GOT3 (cell line): ENCODE measurements around the gene STXBP6.

Experiments used
- DNase-seq: peaks from one replicate; lab custom pipeline; 2025; ENCODE audit warnings: mixed read lengths; lab: John Stamatoyannopoulos, UW

STXBP6 gene

DNA sequence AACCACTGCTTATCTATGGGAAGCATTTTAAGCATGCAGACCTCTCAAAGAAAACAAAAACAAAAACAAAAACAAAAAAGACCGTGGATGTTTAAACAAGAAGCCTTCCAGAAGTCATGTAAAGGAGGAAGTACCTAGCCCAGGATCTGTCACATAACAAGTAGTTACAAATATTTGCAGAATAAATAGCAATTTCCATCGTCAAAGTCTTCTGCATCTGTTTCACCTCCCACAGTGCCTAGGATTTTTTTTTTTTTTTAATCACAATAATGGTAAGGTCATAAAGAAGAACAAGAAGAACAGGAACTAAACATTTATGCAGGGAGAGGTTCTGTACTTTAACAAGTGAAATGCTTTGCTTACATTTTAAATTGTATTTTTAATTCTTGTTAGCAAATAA, 2.4 kb upstream of the STXBP6 start:
- no peak for DNase-seq

DNA sequence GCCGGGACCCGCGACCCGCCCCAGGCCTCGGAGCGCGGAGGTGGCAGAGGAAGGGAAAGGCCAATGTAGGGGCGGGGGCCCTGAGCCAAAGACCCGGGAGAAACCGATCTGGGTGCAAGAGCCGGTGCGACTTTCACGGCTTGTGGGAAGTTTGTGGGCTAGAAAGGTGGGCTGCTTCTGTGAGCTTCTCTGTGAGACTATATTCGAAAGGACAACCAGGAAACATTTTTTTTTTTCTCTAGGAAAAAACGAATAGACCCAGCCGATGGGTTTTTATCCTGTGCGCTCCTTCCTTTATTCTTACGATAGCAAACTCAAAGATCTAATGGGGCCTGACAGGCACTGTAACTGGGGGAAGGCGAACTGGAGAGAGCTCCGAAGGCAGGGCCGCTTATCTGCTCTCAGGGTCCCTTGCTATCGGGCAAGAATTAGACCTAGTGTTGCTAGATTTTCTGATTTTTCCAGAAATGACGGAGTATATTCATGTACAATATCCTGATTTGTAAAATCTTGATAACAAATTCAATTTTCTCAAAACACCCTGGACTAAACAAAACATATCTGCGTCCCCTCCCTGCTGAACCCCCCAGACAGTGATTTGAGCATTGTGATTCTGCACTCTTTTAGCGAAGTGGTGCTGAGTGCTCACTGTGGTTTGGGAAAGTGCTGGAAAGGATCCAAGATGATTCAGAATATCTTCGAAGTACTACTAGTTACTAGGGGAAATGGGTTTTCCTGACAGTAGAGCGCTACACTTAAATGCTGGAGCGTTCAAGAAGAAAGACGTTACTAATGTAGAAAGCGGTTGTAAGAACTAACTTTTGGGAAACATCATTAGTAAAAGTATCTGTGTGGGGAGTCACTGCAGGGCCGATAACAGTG, 563 bp upstream of the STXBP6 start:
- no peak for DNase-seq

DNA sequence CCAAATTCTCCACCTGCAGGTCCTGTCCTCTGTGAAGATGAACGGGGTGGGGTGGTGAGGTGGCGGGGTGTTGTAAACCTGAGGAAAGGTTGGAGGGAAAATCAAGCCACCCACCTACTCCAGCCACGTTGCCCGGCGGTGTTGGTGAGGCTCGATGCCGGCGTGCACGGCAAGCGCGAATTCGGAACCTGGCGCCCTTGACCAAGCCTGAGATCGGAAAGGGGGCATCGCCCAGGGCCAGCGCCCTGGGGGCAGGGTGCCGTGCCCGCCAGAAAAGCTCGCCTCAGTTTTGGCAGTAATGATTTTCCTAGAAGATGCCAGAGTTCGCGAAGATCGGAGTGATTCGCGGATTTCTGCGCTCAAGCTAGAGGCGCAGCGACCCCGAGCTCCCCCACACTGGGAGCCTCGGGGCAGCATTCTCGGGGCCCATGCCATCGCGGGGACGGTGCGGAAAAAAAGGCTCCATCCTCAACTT, 817 bp downstream of the STXBP6 start:
- DNase-seq, result no peak

DNA sequence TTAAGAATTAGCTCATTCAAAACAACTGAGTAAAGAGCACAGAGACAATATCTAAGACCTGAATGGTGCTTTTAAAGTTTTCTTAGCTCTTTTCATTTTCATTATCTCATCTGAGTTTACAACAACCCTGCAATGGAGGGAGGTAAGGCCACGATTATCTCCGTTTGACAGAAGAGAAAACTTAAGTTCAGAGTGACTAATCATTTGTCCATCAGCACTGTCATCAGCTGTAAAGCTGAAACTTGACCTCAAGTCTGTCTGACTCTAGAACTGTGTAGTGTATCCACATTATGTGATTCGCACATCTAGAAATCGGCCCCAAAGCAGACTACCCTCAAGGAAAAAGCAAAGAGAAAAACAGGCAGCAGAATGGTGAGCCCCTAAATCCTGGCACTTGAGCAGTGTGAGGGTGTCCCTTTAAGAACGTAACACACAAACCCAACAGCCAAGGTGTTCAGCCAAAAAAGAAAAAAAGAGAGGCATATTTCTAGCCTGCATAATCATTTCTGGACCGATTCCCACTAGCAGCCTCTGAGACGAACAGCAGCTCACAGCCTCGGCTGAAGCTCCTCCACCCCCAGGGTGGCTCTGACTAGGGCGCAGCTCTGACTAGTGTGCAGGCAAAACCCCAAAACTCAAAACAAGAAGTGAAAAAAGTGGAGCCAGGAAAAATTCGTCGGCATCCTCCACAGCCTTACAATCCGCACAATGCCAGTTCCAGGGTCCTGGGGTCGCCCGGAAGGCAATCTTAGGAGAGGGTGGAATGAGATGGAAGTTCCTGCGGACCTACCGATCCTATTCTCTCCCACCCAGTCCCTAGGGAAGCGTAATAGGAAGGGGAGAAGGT, 1.6 kb downstream of the STXBP6 start:
- no peak for DNase-seq

DNA sequence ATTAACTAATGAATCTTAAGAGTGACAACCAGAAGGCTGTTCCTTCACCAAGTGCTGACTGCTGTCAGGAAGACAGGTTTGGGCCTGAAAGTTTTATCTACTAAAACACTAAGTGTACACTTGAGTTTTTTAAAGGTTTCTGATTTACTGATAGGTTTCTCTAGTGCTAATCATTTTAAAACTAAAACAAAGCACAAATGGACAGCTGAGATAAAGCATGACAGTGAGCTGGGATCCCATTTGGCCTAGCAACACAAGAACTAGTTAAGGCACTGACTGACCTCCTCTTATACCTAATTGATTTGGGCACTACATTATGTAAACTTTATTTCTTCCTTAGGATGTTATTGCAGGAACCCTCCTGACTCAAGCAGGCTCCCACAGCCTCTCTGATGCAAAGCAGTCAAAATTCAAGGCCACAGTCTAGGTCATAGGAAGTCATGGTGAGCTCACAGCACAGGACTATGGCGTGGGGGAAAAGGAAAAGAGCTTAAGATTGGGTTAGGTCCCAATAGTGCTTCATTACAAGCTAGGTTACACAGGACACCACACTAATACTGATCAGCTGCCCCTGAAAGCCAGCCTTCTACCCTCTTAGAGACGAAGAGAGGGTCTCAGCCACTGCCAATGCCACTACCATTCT, 3.5 kb downstream of the STXBP6 start:
- DNase-seq, result no peak

DNA sequence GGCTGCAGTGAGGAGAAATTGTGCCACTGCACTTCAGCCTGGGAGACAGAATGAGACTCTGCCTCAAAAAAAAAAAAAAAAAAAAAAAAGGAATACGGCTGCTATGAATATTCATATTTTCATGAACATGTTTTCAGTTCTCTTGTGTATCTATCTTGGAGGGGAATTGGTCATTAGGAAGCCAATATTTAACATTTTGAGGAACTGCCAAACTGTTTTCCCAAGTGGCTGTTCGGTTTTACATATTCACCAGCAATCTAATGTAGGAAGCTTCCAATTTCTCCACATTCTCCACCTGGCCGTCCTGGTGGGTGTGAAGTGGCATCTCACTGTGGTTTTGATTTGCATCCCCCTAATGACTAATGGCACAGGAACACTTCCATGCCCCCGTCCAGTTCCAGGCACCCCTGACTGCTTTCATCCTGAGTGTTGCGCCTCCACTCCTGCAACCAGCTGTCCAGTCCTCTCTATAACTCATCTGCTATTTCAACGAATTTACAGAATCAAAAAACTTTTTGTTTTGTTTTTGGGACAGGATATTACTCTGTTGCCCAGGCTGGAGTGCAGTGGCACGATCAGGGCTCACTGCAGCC, 5.7 kb downstream of the STXBP6 start:
- no peak for DNase-seq

DNA sequence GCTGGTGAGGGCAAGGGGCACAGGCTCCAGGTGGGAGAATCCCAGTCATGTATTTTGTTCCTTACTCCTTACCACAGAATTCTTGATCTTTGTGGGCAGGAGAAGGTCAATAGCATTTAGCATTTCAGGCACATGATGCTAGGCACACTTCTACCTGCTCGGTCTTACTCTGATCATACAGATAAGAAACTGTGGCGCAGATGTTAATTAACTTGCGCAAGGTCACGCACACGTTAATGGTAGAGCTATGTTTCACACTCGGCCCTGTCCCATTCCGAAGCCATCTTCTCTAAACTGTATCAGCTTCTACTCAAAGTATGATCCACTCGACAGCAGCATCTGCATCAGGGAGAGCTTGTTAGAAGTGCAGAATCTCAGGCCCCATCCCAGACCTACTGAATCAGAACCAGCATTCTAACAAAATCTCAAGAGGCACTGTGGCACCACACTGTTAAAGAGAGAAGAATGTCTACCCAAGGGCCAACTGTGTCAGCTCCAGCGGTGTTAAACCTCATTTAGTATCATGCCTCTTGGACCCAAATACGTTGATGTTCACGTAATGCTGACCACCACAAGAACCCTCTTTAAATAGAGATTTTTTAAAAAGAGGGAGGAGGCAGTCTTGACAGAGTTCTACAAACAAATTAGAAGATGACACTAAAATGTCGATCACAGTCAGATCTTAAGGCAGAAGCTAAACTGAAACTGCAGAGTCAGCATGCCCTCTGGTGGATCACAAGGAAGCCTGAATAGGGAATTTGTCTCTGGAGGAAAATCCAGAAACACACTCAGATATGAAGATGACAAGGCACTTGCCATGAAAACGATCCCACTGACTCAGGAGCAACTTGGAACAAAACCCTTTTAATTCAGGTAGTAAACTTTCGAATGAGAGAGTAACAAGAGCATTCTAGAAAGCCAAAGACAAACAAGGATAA, 7.3 kb downstream of the STXBP6 start:
- no peak for DNase-seq

DNA sequence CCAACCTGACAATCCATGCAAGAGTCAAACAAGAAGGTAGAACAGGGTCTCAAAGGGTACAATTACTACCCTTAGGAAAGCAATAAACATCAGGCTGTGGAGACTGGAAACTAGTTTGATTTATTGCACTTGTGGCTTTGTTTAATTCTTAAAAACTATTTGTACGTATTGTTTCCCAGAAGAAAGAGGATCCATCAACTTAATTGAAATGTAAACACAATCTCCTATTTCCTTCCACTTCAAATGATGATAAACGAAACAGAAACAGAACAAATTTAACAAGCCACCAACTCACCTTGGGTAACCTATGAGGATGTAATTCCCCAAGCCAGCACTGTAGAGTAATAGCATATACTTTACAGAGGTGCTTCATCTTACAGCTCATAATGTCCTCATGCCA, 8.0 kb downstream of the STXBP6 start:
- DNase-seq, result no peak

DNA sequence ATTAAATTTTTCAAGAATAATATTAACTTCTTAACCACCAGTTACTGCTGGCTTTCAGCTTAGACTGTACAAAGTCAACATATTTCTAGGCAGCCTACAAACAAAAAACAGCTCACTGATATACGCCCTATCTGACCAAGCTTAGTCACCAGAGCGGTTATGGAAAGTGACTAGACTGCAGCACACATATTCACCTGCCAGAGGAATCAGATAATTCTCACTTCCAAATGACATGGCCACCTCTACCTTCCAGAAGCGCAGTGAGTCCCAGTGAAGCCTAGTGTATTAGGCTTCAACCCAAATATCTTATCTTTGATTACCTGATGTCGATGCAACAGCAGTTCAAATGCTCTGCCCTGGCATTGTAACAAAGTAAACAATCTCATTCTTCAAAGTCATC, 8.5 kb downstream of the STXBP6 start:
- DNase-seq, result no peak

DNA sequence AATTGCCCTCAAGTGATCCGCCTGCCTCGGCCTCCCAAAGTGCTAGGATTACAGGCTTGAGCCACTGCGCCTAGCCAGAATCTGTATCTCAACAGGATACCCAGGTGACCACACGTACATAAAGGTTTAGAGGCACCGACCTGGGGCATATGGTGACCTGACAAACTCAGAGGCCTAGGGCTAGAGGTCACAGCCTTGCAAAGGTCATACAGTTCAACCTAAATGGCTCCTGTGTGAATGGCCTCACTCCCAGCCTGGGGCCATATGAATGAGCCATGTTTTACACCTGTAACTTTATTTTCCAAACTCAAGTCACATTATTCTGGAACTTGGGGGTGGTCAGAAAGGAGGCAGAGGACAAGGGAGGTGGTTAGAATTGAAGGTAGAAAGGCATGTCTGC, 10.0 kb downstream of the STXBP6 start:
- no peak for DNase-seq

DNA sequence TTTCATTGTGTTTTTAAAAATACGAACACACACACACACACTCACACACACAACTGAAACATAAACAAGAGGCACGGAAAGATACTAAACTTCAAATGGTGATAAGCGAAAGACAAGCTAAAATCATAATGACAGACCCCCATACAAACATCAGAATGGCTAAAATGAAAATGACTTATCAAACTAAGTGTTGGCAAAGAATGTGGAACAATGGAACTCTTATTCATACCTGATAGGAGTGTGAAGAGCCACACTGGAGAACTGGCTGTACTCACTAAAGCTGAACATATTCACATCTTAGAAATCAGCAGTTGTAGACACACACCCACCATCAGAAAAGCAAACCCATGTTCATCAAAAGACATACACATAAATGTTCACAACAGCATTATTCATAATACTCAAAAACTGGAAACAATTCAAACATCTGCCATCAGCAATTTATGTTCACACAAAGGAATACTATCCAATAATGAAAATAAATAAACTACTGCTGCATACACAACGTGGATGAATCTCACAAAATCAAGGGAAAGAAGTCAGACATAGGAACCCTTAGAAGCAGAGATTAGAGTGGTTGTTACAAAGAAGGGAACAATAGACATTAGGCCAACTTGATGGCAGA, 11.8 kb downstream of the STXBP6 start:
- no peak for DNase-seq

DNA sequence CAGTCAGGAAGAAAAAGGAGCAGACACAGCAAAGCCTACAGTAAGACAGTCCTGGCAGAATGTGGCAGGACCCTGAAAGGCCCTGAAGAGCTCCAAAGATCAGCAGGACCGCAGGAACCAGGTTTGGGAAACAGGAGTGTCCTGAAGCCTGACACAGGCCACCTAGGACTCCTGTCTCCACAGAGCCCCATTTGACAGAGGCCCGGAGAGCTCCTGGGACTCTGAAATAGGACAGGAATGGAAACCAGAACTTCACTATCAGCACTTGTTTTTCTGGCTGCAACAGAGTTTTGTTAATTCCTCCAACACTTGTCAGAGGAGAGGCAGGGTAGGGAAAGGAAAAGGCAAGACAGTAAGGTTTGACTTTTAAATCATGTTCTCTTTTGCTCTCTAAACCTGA, 12.9 kb downstream of the STXBP6 start:
- DNase-seq, result no peak

DNA sequence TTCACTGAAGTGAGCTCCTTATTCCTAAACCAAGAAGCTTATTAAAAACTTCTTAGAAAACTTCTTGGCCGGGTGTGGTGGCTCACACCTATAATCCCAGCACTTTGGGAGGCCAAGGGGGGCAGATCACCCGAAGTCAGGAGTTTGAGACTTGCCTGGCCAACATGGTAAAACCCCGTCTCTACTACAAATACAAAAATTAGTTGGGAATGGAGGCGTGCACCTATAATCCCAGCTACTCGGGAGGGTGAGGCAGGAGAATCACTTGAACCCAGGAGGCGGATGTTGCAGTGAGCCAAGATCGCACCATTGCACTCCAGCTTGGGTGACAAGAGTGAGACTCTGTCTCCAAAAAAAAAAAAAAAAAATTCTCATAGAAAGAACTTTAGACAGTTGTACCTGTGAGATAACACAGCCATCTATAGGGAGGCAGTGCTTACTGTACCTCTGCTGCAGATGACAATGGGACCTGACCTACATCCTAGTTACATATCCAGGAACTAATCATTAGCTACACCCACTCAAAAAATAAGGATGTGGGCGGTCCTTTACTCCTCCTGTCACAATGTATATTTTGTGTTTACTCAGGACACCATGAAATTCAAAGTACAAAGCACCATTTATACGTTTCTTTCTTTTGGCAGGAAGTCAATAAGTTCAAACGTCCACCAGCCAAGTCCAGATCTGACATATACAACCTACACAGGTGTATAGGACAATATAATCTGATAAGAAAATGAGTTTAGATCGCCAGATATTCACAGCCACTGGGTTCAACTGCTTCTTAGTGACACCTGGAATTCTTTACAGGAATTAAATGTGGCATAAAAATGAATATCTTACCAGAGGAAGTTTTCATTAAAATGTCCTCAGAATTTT, 14.9 kb downstream of the STXBP6 start:
- DNase-seq, result no peak

DNA sequence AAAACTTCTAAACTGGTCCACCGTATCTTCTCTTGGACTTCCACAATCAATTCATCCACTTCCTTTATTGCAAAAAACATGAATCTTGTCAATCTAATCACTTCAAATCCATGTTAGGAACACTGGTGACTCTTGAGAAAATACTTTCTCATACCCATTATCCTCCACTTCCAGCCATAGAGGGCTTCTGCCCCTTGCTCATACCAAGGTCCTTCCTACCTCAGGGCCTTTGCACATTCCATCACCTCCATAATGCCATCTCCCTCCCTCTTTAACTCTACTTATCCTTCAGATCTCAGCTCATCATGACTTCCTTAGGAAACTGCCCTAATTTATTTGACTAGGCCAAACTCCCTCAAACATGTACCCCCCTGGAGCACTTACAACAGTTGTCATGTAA, 16.6 kb downstream of the STXBP6 start:
- DNase-seq, result no peak

DNA sequence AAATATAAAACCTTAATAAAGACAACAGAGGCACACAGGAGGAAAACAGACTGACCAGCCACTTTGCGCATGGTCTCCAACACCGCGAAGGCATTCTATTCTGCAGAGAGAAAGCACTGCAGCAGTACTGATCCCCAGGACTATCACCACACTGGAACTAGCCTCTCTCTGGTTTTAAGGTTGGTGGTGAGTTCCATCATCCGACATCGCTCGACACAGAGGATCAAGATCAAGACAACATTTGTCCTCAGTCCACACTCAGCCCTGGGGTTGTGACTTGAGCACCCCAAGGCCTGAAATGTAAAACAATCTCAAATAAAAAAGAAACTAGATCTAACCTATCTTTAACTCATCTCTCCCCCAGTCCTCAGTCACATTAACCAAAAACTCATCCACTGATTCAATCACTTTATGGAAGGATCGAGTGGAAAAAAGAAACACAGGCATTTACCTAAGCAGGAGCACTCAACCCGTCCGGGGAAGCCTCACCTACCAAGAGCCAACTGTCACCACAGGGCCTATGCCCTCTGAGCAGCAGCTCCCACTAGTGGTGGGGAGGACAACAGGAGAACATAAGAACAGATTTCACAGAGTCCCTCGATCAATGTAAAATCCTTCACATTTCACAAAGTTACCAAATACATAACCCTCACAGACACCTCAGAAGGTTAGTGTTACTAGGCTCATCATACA, 17.7 kb downstream of the STXBP6 start:
- no peak for DNase-seq

DNA sequence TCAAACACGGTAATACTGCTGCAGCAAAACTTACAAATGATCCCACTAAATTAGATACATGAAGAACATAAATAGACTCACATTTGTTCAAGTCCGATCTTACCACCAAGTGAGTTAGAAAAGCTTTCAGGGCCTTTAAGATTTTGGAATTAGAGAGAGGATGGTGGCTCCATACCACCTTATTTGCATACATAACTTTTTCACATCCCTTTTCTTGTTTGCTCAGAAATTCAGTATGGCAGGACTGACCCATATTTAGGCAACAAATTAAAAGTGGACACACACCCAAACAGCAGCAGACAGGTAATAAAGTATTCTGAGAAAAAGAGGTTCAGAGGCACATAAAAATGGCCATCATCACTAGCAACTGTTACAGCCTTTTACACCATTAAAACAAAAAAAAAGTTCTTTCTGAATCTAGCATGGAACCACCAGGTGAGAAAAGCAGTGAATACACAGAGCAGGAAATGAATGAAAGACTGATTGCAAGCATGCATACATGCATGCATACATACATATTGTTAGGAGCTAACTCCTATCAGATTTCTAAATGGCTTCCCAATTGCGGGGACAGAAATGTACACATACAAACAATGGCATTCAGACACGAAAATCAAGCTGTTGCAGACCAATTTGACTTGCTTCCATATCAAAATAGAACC, 23.3 kb downstream of the STXBP6 start:
- no peak for DNase-seq

DNA sequence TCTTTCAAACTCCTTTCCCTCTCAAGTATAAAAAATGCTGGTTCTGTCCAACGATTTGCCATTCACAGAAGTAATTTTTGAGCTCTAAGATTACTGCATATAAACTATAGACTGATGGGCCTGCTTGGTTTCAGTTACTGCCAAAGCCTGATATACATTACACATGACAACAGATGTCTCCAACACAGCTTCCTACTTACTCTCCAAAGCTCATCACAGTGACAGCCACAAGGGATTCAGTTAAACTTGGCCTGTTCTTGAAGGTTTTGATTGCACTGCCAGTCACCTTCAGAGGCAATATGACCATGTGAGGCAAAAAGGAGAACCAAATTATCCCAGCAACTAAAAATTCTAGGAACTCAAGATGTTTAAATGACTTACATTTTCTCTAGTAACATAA, 30.1 kb downstream of the STXBP6 start:
- no peak for DNase-seq

DNA sequence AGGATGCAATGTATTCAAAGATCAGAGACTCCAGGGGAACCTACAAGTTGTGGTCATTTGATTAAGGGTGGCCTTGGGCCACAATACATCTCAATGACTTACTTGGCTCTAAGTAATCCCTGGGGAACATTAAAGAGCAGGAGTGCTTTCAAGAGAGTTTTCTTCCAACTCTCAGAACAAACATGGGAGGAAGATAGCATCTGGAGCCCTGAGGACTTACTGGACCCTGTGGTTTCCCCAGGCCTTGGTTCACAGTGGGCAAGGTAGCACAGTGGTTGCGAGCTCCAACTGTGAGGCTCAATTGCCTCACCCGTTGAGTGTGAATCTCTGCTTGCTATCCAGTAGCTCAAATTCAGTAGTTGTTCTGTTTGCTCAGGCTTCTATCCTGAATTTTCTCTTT, 32.4 kb downstream of the STXBP6 start:
- DNase-seq, result no peak
